HEK293T (cell line): ENCODE data around the gene RAB34.

Experiments
- CTCF ChIA-PET: fragments of 350-600 bp; formaldehyde crosslinking; extraction: SDS; loops from one replicate; lab custom pipeline; 2021; ENCODE audit warnings: antibody characterized with exemption, inconsistent platforms; lab: Yijun Ruan, JAX
- POLR2A ChIA-PET: fragments of 350-600 bp; formaldehyde crosslinking; extraction: SDS; loops from one replicate; lab custom pipeline; 2020; ENCODE audit warnings: antibody characterized with exemption, inconsistent platforms; lab: Yijun Ruan, JAX
- DNase-seq: peaks from one replicate; pipeline ENCODE4 v3.0.0; 2012; ENCODE audit warnings: mixed read lengths; ENCODE audit errors: extremely low spot score
- ARNT ChIP-seq: fragments of 450-650 bp; IDR thresholded peaks from 2 replicates; pipeline ENCODE4 v1.6.1; 2017; ENCODE audit warnings: mild to moderate bottlenecking
- BHLHE40 ChIP-seq: fragments of 450-650 bp; IDR thresholded peaks from 2 replicates; pipeline ENCODE4 v1.6.1; 2016; ENCODE audit warnings: mild to moderate bottlenecking, moderate library complexity, borderline replicate concordance
- CTBP1 ChIP-seq: fragments of 450-650 bp; IDR thresholded peaks from 2 replicates; pipeline ENCODE4 v1.6.1; 2016; ENCODE audit warnings: borderline replicate concordance
- ELF4 ChIP-seq: fragments of 450-650 bp; IDR thresholded peaks from 2 replicates; pipeline ENCODE4 v1.6.1; 2017; ENCODE audit warnings: antibody characterized with exemption
- FOXA1 ChIP-seq: fragments of 450-650 bp; IDR thresholded peaks from 2 replicates; pipeline ENCODE4 v1.6.1; 2016; ENCODE audit warnings: mild to moderate bottlenecking
- FOXK2 ChIP-seq: fragments of 450-650 bp; IDR thresholded peaks from 2 replicates; pipeline ENCODE4 v1.6.1; 2016; ENCODE audit warnings: mild to moderate bottlenecking
- FOXM1 ChIP-seq: fragments of 450-650 bp; IDR thresholded peaks from 2 replicates; pipeline ENCODE4 v1.6.1; 2017; ENCODE audit warnings: mild to moderate bottlenecking, borderline replicate concordance
- HDGF ChIP-seq: fragments of 450-650 bp; IDR thresholded peaks from 2 replicates; pipeline ENCODE4 v1.6.1; 2017; ENCODE audit warnings: antibody characterized with exemption, borderline replicate concordance
- L3MBTL2 ChIP-seq: fragments of 450-650 bp; conservative IDR thresholded peaks from 2 replicates; pipeline ENCODE4 v1.6.1; 2016; ENCODE audit warnings: mild to moderate bottlenecking
- LEF1 ChIP-seq: fragments of 450-650 bp; IDR thresholded peaks from 2 replicates; pipeline ENCODE4 v1.6.1; 2017; ENCODE audit warnings: mild to moderate bottlenecking, borderline replicate concordance
- NFRKB ChIP-seq: fragments of 450-650 bp; IDR thresholded peaks from 2 replicates; pipeline ENCODE4 v1.6.1; 2016; ENCODE audit warnings: mild to moderate bottlenecking, moderate library complexity
- SP1 ChIP-seq: fragments of 450-650 bp; IDR thresholded peaks from 2 replicates; pipeline ENCODE4 v1.6.1; 2017
- SUZ12 ChIP-seq: fragments of 450-650 bp; IDR thresholded peaks from 2 replicates; pipeline ENCODE4 v1.6.1; 2016; ENCODE audit warnings: mild to moderate bottlenecking
- TARDBP ChIP-seq: fragments of 450-650 bp; IDR thresholded peaks from 2 replicates; pipeline ENCODE4 v1.6.1; 2016
- ZNF384 ChIP-seq: fragments of 450-650 bp; IDR thresholded peaks from 2 replicates; pipeline ENCODE4 v1.6.1; 2016
- TF ChIP-seq, protein P1 (sequence below): fragments of 450-650 bp; IDR thresholded peaks from 2 replicates; pipeline ENCODE4 v1.6.1; 2016

The RAB34 gene

GRCh38 chr17:28745786-28746411 lies 28.2 kb upstream of the RAB34 start:
- DNase-seq, result no peak
- TF ChIP-seq, protein P1, sequence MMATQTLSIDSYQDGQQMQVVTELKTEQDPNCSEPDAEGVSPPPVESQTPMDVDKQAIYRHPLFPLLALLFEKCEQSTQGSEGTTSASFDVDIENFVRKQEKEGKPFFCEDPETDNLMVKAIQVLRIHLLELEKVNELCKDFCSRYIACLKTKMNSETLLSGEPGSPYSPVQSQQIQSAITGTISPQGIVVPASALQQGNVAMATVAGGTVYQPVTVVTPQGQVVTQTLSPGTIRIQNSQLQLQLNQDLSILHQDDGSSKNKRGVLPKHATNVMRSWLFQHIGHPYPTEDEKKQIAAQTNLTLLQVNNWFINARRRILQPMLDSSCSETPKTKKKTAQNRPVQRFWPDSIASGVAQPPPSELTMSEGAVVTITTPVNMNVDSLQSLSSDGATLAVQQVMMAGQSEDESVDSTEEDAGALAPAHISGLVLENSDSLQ, result no peak
- no peak for TF ChIP-seq L3MBTL2
- no peak for TF ChIP-seq FOXA1
- TF ChIP-seq HDGF, result no peak
- TF ChIP-seq ARNT, result no peak
- TF ChIP-seq FOXM1, result no peak
- no peak for TF ChIP-seq SP1
- TF ChIP-seq CTBP1, result no peak
- no peak for TF ChIP-seq FOXK2
- CTCF ChIA-PET, result interaction anchor here (0.5 to 9.3 kb wide), 4 partner anchors 18 to 61 kb away, joined by 4 to 185 read pairs (median 6); partner anchors contain the start of genes NEK8 and TLCD1
- POLR2A ChIA-PET, result interaction anchor here (0.8 to 17.2 kb wide), 9 partner anchors 12 to 204 kb away, joined by 3 to 409 read pairs (median 5); partner anchors contain the start of genes FAM222B, NEK8, RPL23A and TLCD1

DNA sequence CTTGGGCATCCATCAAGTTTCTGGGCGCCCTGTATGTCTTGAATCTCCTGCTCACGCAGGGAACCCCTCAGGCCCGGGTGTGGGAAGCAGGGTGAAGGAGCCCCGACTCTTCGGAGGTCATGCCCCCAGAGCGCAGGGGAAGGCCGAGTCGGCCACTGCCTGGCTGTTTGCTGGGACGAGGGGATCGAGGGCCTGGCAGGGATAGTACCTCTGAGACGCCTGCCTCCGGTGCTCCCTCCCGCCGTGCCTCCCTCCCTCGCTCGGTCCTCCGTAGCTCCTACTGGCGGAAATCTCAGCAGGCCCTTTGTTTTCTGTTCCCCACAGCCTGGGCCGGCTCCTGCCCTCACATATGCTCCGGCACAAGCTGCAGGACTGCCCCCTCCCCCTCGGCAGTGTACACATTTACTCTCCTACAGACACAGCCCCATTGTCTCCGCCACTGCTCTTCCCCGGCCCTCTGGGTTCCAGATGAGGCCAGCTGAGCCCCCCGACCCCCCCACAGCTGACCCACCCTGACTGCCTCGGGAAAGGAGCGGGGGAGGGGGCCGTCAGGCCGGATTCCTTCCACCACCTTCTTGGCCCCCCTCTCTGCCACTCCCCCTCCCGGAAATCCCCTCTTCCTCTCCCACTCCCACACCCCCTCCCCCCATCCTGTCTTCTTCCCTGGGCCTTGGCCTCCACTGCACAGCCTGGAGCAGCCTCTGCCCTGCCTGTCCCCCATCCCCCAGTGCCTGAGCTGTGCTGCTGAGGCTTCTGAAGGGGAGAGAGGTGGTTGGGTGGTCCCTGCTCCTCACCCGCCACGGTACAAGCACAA lies 27.5 kb upstream of the RAB34 start:
- TF ChIP-seq CTBP1, result no peak
- TF ChIP-seq FOXM1, result no peak
- TF ChIP-seq ELF4, result no peak
- TF ChIP-seq LEF1, result no peak
- no peak for TF ChIP-seq ARNT
- no peak for TF ChIP-seq FOXK2
- TF ChIP-seq L3MBTL2, result no peak
- TF ChIP-seq BHLHE40, result no peak
- TF ChIP-seq TARDBP, result no peak
- no peak for TF ChIP-seq NFRKB
- TF ChIP-seq FOXA1, result no peak
- TF ChIP-seq SP1, result no peak
- TF ChIP-seq, protein P1, result no peak
- no peak for TF ChIP-seq HDGF
- TF ChIP-seq SUZ12, result no peak
- TF ChIP-seq ZNF384, result no peak
- DNase-seq, result no peak
- POLR2A ChIA-PET, result interaction anchor here (0.8 to 17.2 kb wide), 10 partner anchors 10 to 204 kb away, joined by 3 to 409 read pairs (median 4); partner anchors contain the start of genes FAM222B, NEK8, RPL23A and TLCD1
- CTCF ChIA-PET, result interaction anchor here (1.7 to 9.3 kb wide), 2 partner anchors 18 to 19 kb away, joined by 4 to 185 read pairs; partner anchors contain the start of genes NEK8 and TLCD1

GRCh38 chr17:28744104-28744971 lies 26.7 kb upstream of the RAB34 start:
- peak; percentile 60; the same call in 1 of the 2 replicates for TF ChIP-seq L3MBTL2
- TF ChIP-seq FOXM1, result no peak
- POLR2A ChIA-PET, result interaction anchor here (0.9 to 17.2 kb wide), 12 partner anchors 9 to 166 kb away, joined by 3 to 409 read pairs (median 4); partner anchors contain the start of genes BLTP2, NEK8, RPL23A and TLCD1
- CTCF ChIA-PET, result interaction anchor here (0.6 to 9.3 kb wide), 5 partner anchors 17 to 104 kb away, joined by 3 to 185 read pairs (median 4); partner anchors contain the start of genes NEK8 and TLCD1
- DNase-seq, result no peak

DNA sequence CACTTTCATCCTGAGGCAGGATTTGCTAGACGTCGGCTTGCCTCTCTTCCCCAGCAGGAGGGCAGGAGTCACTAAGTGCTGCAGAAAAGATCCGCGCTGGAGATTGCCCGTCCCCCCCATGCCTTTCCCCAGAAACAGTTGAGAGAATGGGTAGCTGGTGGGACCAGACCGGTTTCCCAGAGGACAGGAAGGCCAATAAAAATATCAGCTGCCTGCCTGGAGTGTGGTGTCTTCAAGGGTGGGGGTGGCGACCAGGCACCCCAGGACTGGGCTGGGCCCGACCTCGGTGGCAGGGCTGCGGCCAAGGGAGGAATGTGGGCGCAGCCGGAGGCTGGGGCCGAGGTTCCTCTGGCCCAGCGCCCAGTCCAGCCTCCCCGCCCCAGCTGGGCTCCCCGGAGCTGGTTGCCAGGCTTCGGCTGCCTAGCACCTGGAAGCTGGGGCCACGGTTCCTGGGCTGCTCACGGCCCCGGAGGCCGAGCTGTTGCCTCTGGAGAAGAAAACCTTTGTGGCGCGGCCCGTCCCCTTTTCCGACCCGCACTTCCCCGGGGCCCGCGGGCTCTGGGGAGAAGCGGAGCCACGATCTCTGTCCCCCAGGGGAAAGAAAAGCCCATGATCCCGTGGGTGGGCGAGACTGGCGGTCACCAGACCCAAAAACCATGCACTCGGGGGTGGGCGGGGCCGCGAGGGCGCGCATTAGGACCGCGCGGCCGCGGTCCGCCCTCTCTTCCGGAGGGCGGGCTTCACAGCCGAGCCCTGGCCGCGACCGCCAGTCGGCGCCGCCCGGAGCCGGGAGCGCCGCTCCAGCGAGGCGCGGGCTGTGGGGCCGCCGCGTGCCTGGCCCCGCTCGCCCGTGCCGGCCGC lies 25.8 kb upstream of the RAB34 start, which contains the start of gene TRAF4:
Gene TRAF4, plus strand, starts transcription at position 769 of the 861 bp plus-strand sequence. CDS start 102 bp downstream, outside the sequence.
- peak; percentile 75 for DNase-seq
- ChIA-PET POLR2A (interaction anchor here (0.9 to 17.2 kb wide), 8 partner anchors 8 to 100 kb away, joined by 3 to 409 read pairs (median 4); partner anchors contain the start of genes BLTP2, FAM222B, NEK8 and RPL23A), CTCF (interaction anchor here (1.2 to 1.7 kb wide), 3 partner anchors 15 to 20 kb away, joined by 4 to 19 read pairs (median 7); partner anchors contain the start of genes NEK8 and TLCD1)
- TF ChIP-seq ARNT (peak; percentile 63; the same call in 1 of the 2 replicates), BHLHE40 (no peak), L3MBTL2 (no peak), ELF4 (no peak), FOXM1 (peak; percentile 52; the same call in 1 of the 2 replicates)
